ENCODE results near the gene NDUFV1.
"Not testable (repeated sequence)": the region's sequence is repeated elsewhere in the genome, so short reads cannot be mapped to it uniquely, and the experiment has no call there.

Gene NDUFV1

GRCh38 chr11:67636962-67637361 is 30.2 kb downstream of the NDUFV1 start:
- Mint-ChIP-seq H3K9me3 (no peaks in the 10 kb centered on the region), H3K4me3 (no peak overlapping the region), H3K36me3 (no peaks in the 10 kb centered on the region), H3K27ac (no peak overlapping the region), H3K27me3 (no peaks in the 10 kb centered on the region), H3K4me1 (no peaks in the 10 kb centered on the region)

DNA sequence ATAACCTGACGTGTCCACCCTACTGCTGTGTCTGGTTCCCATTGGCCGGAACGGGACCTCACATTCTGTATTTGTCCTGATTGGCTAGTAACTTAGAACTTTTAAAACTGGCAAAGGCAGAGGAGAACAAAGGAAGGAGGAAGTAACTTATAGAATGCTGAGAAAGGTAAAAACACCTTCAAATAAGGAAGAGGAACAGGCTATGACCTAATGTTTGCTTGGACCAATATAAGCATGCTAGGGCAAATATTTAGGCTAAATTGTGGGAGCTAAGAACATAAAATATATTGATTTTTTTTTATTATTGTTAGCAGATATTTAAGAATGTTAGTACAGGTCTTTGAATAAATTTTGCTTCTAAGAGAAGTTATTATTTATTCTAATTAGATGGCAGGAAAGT is 30.7 kb downstream of the NDUFV1 start:
- H3K27ac Mint-ChIP-seq, H3K9me3 Mint-ChIP-seq, H3K4me1 Mint-ChIP-seq, H3K27me3 Mint-ChIP-seq, H3K36me3 Mint-ChIP-seq, H3K4me3 Mint-ChIP-seq: not testable (repeated sequence)

DNA sequence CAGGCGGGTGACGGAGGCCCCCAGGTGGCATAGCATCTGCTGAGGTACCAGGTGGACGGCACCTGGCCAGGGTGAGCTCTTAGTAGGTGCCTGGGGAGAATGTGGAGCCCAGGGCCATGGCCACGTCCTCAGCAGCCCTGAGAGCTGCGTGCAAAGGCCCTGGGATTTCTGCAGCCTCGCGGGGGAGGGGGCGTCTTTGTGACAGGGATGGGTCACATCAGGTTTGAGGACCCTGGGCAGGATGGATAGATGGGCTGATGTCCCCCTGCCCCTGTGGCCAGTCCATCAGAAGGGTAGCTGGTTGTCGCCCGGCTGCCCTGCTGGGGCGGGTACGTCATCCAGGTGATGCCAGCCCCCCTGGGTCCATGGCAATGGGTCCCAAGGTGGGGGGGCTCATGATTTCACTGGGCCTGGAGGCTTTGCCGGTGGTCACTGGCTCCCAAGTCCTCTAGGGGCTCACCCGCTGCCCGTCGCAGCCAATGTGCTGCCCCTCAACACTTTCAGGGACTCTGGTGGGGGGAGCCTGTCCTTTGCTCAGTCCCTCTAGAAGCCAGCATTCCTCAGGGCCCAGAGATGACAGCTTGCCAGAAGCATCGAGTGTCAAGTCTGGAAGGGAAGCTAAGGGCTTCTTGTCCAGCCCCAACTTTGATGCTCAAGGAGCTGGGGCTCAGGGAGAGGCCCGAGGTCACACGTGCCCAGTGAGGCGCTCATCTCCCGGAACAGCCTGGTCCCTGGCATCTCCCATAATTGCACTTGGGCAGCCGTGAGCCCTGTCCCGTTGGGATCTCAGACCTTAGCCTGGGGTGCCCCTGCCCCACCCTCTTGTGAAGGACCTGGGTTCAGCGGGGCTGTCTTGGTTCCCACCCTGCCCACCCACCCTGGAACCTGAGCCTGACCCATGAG is 32.0 kb downstream of the NDUFV1 start:
- no peaks in the 10 kb centered on the region for H3K9me3 Mint-ChIP-seq
- no peaks in the 10 kb centered on the region for H3K4me1 Mint-ChIP-seq
- no peaks in the 10 kb centered on the region for H3K36me3 Mint-ChIP-seq
- no peak overlapping the region for H3K27ac Mint-ChIP-seq
- H3K27me3 Mint-ChIP-seq, result no peaks in the 10 kb centered on the region
- no peak overlapping the region for H3K4me3 Mint-ChIP-seq

DNA sequence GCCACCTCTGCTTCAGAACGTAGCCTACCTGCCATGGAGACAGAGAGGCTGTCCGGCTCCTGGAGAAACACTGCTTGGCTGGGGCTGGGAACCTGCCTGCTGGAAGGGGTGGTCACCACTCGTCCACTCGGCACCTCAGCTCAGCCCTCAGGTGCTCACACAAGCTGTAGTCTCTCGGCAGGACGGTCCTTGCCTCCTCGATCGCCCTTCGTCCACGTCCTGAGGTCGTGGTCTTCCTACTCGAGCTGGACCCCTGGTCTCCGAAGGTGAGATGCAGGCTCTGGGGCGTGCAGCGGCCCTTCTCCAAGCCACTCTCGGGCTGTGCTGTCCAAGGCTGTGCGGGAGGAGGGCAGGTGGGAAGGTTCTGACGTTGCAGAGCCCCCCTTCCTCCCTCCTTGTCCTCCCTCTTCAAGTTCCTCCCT is 32.7 kb downstream of the NDUFV1 start, which contains the start of gene TBX10:
Gene TBX10, minus strand, starts transcription at position 326 of the 422 bp plus-strand sequence. Its CDS starts 291 bp downstream, at position 35.
- no peaks in the 10 kb centered on the region for H3K27me3 Mint-ChIP-seq
- peak within 1 kb of the TSS; percentile 59 for H3K27ac Mint-ChIP-seq
- H3K4me3 Mint-ChIP-seq, result no peak within 1 kb of the TSS
- no peaks in the 10 kb centered on the region for H3K36me3 Mint-ChIP-seq
- no peaks in the 10 kb centered on the region for H3K9me3 Mint-ChIP-seq
- H3K4me1 Mint-ChIP-seq, result no peaks in the 10 kb centered on the region

GRCh38 chr11:67640021-67640757 is 33.5 kb downstream of the NDUFV1 start:
- H3K36me3 Mint-ChIP-seq, result no peaks in the 10 kb centered on the region

DNA sequence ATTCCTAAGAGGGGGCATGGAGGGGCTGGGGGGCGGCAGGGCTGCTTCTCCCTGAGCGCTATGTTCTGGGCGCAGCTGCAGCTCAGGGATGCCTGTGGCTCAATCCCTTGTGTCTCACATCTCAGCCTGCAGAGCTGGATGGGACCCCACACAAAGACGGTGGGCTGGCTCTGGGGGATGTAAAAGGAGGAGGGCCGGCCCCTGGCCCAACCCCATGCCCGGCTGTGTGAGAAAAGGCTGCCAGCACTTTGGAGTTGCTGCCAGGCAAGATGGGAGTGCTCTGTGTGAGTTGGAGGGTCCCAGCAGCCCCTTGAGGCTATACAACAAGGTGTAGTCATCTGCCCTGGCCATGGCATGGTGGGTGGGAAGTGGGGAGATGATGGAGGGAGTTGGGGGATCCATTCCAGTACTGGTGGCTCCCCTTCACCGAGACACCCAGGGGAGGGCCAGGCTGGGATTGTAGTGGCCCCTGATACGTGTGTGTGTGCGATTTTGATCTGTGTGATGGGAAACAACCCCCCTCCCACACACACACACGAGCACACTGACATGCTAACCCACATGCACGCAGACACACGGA is 34.1 kb downstream of the NDUFV1 start:
- no peaks in the 10 kb centered on the region for H3K36me3 Mint-ChIP-seq
- no peaks in the 10 kb centered on the region for H3K27me3 Mint-ChIP-seq
- H3K4me3 Mint-ChIP-seq, result no peak overlapping the region
- H3K27ac Mint-ChIP-seq, result no peak overlapping the region
- H3K4me1 Mint-ChIP-seq, result peaks cover under 1% of the 10 kb centered on the region
- no peaks in the 10 kb centered on the region for H3K9me3 Mint-ChIP-seq

More at GRCh38 chr11:67640021-67640757, 33.5 kb downstream of the NDUFV1 start:
- no peaks in the 10 kb centered on the region for H3K27me3 Mint-ChIP-seq
- H3K4me3 Mint-ChIP-seq, result no peak overlapping the region
- no peaks in the 10 kb centered on the region for H3K9me3 Mint-ChIP-seq
- peak overlapping the region; percentile 59 for H3K27ac Mint-ChIP-seq
- no peaks in the 10 kb centered on the region for H3K4me1 Mint-ChIP-seq

- Mint-ChIP-seq H3K27me3 (no peaks in the 10 kb centered on the region), H3K9me3 (no peaks in the 10 kb centered on the region), H3K4me1 (peaks cover 7% of the 10 kb centered on the region), H3K27ac (no peak overlapping the region), H3K4me3 (no peak overlapping the region), H3K36me3 (no peaks in the 10 kb centered on the region)
These were observed 34.8 kb downstream of the NDUFV1 start for GRCh38 chr11:67641338-67642172.

- Mint-ChIP-seq H3K4me1 (peaks cover 15% of the 10 kb centered on the region), H3K4me3 (no peak overlapping the region), H3K27ac (peak overlapping the region; percentile 23), H3K36me3 (no peaks in the 10 kb centered on the region), H3K27me3 (no peaks in the 10 kb centered on the region), H3K9me3 (no peaks in the 10 kb centered on the region)
These were observed 35.7 kb downstream of the NDUFV1 start for GRCh38 chr11:67642173-67643120.

DNA sequence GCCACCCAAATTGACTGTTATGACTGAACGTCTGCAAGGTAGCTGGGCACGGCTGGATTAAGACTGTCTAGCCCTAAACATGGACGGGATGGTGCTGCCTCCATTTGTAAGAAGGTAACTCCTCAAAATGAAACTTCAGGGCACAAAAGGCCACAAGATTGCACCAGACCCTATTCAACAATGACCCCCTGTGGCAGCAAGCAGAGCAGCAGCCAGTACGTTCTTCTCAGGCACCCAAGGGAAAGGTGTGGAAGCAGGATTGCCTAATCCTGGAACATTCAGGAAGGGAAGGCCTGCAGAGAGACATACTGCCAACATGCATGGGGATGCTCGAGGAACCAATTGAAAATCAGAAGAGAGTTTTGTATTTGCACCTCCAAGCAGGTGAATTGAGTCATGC is 37.3 kb downstream of the NDUFV1 start:
- Mint-ChIP-seq H3K36me3 (no peaks in the 10 kb centered on the region), H3K27me3 (no peaks in the 10 kb centered on the region), H3K4me1 (peaks cover 22% of the 10 kb centered on the region), H3K9me3 (no peaks in the 10 kb centered on the region), H3K27ac (no peak overlapping the region), H3K4me3 (no peak overlapping the region)

- no peak overlapping the region for H3K27ac Mint-ChIP-seq
- no peaks in the 10 kb centered on the region for H3K27me3 Mint-ChIP-seq
- no peak overlapping the region for H3K4me3 Mint-ChIP-seq
These were observed 38.0 kb downstream of the NDUFV1 start for GRCh38 chr11:67644472-67645418.

DNA sequence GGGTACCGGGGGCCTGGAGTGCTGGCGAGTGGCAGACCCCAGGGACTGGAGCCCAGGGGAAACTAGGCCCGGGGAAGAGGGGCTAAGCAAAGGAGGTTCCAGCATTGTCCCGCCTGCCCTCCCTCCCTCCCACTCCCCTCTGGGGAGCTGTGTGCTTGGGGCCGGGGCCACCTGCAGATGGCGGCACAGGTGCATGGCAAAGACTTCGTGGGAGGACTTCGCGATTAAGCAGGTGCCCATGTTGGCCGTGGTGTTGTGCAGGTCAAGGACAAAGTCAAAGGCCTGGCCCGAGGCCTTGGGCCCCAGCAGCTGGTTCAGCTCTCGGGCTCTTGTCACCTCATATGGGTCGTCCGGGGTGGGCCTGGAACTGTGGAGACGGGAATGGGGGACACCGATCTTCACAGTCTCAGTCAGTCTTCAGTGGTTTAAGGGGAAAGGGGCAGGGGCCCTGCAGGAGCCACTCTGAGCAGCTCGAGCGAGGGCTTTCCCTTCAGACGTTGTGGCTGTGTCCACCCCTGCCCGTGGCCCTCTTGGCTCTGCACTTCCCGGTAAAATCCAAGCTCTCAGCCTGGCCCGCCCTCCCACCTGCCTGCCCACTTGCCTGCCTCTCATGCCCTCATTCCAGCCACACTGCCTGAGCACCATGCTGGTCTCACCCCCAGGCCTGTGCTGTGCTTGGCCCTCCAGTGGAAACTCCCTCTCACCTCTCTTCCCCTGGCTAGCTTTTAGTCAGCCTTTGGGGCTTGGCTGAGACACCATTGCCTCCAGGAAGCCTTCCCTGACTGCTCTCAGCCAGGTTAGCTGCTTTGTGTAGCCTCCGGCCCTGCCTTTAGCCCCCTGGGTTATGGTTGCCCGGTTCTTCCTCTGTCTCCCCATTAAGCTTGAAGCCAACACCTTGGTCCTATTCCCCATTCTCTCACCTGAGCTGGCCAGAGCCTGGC is 39.1 kb downstream of the NDUFV1 start:
- H3K36me3 Mint-ChIP-seq, result no peaks in the 10 kb centered on the region
- no peak overlapping the region for H3K4me3 Mint-ChIP-seq
- peaks cover 37% of the 10 kb centered on the region for H3K4me1 Mint-ChIP-seq
- peak overlapping the region; percentile 36 for H3K27ac Mint-ChIP-seq
- H3K9me3 Mint-ChIP-seq, result no peaks in the 10 kb centered on the region
- H3K27me3 Mint-ChIP-seq, result no peaks in the 10 kb centered on the region

More at GRCh38 chr11:67644472-67645418, 38.0 kb downstream of the NDUFV1 start:
- no peaks in the 10 kb centered on the region for H3K36me3 Mint-ChIP-seq
- H3K9me3 Mint-ChIP-seq, result no peaks in the 10 kb centered on the region
- peaks cover 28% of the 10 kb centered on the region for H3K4me1 Mint-ChIP-seq

DNA sequence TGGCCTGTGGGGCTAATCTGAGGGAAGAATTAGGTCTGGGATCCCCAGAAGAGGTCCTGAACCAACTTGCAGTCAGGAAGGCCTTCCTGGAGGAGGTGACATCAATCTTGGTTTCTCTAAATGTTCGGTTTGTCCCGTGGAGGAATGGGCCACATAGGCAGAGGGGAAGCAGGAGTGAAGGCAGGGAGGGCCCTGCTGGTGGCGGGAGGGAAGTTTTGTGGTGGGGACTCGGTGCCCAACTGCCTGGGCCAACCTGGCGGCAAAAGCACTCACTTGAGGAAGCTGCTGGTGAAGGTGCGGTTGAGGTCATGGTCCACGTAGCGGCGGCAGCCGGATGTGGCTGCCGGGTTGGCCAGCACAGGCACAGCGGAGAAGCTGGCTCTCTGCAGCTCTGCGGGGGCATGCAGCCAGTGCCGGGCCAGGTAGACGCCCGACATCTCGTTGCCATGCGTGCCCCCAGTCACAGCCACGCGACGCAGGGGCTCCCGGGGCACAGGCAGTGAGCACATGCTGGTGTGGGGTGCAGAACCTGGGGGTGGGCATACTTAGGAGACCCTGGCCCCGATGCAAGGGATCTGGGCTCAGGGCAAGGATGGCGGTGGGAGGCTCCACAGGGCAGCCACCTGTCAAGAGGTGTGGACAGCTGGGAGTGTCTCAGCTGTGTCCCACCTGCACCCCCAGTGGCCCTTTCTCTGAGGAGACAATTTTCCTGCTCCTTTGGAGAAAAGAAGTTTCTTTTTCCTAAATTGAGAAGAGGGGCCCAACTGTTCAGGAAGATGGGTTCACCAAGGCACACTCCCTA is 40.0 kb downstream of the NDUFV1 start:
- peaks cover 37% of the 10 kb centered on the region for H3K4me1 Mint-ChIP-seq
- no peaks in the 10 kb centered on the region for H3K36me3 Mint-ChIP-seq
- no peaks in the 10 kb centered on the region for H3K27me3 Mint-ChIP-seq
- H3K4me3 Mint-ChIP-seq, result peak overlapping the region; percentile 58
- H3K9me3 Mint-ChIP-seq, result no peaks in the 10 kb centered on the region
- H3K27ac Mint-ChIP-seq, result peak overlapping the region; percentile 36
